NCI-H2171 treated with DMSO at 0.1 percent for 48 hours (cell line): ENCODE measurements around the gene PDZD2.
"Not testable (repeated sequence)": the region's sequence is repeated elsewhere in the genome, so short reads cannot be mapped to it uniquely, and the experiment has no call there.

Source experiments
- DNase-seq: peaks from one replicate; lab custom pipeline; 2025; lab: John Stamatoyannopoulos, UW

The PDZD2 gene

DNA sequence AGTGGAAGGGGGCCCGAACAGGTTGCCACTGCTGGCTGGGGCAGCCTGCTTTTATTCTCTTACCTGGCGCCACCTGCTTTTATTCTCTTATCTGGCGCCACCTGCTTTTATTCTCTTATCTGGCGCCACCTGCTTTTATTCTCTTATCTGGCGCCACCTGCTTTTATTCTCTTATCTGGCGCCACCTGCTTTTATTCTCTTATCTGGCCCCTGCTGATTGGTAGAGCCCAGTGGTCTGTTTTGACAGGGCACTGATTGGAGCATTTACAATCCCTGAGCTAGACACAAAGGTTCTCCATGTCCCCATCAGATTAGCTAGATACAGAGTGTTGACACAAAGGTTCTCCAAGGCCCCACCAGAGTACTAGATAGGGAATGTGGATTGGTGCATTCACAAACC is 52.5 kb downstream of the PDZD2 start:
- DNase-seq = not testable (repeated sequence)

DNA sequence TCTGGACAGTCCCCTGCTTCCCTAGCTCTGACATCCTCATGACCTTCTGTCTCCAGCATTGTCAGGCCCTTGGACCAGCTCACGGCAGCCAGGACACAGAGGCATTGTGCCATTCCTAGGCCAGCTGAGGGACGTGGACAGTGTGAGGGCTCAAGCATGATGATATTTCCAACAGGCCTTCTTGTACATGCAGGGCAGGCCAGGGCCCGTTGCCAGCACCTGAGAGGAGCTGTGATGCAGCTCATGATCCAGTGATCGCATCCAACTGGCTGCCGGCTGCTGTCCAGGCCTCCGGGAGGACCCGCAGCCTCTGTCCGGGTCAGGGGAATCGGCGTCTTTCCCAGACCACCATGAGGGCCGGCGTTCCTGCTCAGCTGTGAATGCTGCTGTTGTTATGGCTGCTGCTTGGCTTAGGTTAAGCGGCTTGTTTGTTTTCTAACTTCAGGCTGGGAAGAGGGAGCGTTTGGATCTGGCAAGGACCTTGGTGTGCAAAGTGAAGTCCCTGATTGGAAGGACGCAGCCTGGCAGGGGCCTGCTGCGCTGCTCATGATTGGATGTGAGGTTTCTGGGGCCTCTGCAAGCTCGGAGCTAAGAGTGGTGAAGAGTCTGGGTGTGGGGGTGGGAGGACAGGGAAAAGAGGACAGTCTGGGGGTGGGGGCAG is 53.8 kb downstream of the PDZD2 start:
- DNase-seq = no peak

DNA sequence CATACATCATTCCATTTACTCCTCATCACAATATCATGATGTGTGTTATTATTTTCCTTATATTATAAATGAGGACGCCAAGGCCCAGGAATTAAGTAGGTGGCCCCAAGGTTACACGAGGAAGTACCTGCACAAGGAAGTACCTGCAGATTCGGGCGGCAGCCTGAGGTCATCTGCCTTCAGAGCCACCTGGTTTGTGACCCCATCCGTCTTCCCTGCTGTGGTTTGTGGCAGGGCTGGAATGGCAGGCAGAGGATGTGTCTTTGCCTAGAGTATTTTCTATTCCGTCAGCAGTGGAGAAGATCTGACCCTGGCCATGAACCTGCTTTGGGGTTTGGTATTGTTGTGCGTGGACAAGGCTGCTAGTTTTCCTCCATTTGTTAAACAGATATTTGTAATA is 59.7 kb downstream of the PDZD2 start:
- no peak for DNase-seq

DNA sequence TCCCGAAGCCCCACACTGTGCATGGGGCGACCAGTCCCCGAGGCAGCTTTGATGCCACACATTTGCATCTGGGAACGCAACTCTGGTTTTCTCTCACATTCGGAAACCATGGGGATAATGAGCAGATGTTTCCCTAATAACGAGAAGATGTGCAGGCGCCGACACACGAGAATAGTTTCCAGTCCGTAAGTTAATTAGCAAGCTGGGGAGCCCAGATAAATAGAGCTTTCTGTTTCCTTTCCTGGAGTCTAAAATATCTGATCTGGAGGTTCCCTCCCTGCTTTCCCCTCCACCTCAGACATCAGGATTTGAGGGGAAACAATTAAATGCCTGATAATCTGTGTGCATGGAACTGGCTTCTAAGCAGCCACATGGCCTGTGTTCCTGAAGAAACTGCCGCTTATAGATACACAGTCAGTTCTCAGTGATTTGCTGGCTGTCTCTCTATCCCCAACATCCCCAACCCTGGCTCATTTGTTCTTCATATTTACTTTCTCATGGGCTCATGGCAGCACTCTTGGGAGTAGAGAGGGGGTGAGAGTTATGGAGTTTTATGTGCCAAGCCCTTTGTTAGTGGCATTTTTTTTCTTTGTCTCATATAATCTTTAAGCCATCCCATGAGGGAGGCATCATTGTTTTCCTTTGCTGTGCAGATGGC is 62.8 kb downstream of the PDZD2 start:
- DNase-seq = peak; percentile 52

DNA sequence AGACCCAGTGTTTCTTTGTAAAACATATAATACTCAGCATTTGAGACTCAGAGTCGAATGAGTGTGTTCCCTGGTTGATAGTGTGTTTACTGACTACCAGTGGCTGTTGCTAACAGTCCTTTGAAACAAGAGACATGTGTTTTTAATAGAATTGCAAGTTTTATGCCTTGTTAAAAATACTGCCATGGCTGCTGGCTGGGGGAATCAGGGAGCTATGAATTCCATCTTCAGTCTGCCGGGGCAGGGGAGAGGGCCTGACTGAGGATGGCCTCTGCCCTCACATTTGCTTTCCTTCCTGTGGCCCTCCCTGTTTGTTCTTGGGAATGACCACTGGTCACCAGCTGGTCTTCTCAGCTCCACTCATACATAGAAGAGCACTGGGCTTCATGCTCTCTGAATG is 63.8 kb downstream of the PDZD2 start:
- DNase-seq = no peak

DNA sequence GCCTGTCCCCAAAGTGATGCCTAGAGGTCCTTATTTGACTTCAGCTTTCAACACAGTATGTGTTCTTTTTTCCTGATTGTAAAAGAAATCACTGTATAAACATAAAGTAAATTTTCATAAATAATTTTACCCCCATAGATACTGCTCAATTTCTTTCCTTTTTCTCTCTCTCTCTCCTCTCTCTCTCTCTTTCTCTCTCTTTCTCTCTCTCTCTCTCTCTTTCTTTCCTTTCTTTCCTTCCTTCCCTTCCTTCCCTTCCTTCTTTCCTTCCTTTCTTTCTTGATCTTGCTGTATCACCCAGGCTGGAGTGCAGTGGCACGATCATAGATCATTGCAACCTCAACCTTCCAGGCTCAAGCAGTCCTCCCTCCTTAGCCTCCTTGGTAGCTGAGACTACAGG is 64.8 kb downstream of the PDZD2 start:
- DNase-seq = no peak

DNA sequence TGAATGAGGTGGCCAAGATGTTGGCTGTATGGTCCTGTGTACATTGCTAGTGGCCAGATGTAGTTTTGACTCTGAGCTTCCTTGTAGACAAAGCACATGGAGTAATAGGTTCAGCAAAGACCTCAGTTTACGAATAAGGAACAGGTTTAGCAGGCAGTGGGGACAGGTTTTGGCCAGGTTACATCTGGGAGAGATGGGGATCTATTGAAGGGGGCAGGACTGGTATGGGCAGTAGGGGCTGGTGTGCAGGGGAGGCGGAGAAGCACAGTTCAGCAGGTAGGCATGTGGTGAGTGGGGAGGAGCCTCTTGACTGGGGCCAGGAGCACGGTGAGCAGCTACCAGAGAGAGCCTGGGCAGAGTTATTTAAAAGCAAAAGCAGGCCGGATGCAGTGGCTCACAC is 67.3 kb downstream of the PDZD2 start:
- no peak for DNase-seq

DNA sequence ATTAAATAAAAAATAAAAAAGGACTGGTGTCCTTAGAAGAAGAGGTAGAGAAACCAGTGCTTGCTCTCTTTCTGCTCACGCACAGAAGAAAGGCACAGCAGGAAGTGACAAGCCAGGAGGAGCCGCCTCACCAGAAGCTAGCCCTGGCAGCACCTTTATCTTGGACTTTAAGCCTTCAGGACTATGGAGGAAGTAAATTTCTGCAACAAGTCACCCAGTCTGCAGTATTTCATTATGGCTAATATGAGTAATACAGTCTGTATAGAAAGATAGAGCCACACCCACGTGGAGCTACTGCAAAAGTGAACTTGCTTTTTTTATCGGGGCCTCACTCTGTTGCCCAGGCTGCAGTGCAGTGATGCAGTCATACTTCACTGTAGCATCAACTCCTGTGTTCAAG is 68.4 kb downstream of the PDZD2 start:
- no peak for DNase-seq

DNA sequence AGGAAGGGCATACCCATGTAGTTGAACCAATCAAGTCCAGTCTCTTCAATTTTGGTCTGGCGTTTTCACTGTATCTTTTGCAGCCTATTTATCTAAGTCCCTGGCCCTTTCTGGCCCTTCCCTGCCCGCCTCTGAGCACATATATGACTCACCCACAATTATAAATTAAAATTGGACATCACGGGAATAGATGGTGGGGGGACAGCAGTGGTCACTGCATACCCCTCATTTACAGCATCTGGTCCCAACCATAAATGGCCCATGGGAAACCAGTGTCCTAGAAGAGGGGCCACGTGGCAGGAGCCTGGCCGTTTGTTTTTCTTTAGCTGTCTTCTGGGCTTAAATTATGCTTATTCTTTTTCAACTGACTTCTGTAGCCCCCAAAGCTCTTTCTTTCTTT is 69.2 kb downstream of the PDZD2 start:
- DNase-seq = no peak

DNA sequence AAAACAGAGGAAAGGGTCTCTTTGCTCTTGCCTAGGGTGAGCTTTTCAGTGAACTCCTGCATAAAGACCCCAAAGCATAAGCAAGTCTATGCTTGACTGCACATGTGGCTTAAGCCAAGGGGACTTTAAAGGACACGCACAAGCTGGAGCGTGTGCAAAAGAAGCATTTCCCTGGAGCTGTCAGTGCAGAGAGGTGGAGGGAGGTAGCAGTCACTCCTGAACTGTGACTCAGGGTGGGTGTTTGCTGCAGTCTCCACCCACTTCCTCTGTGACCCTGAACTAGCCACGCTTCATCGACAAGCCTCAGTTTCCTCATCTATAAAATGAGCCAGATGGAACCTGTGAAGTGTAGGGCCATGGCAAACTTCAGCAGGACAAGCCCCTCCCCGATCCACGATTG is 72.4 kb downstream of the PDZD2 start:
- no peak for DNase-seq

DNA sequence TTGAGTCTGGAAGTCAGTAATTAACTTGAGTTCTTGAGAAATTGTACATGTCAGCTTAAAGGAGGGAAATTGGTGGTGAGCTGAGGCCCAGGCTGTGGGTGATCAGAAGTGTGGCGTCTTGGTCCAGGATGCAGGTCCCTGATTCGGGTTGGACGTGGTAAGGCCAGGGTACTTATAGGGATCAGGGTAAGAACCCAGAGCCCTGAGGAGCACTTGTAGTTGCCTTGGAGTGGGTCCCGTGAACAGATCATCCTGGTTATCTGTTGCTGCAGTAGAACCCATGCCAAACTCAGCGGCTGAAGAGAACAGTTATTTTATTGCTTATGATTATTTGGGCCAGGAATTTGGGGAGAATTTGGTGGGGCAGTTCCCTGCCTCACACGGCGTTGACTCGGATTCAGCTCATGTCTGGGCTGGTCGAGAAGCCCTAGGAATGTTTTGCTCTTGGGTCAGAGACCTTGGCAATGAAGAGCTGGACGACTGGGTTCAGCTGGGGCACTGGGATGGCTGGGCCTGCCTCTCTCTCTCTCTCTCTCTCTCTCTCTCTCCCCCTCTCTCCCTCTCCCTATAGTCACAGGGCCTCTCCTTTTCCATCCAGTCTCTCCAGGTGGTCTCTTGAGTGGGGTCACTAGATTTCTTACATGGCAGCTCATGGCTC is 73.1 kb downstream of the PDZD2 start:
- no peak for DNase-seq

DNA sequence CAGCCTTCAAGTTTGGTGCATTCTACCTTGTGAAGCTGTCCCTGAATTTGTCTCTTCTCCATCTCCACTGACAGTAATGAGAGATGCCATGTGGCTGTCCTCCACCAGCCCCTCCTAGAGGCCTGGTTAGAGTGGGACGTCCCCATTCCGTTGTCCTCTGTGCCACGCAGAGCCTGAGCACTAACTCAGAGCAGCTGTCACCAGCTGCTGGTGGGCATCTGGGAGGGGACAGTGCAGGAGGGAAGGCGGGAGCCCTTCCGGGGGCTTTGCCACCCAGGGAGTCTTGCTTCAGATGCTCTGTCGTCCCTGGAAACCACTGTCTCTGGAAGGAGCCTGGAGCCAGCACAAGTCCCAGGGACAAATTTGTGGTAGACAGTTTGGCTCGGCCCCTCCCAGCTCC is 78.6 kb downstream of the PDZD2 start:
- DNase-seq = no peak

DNA sequence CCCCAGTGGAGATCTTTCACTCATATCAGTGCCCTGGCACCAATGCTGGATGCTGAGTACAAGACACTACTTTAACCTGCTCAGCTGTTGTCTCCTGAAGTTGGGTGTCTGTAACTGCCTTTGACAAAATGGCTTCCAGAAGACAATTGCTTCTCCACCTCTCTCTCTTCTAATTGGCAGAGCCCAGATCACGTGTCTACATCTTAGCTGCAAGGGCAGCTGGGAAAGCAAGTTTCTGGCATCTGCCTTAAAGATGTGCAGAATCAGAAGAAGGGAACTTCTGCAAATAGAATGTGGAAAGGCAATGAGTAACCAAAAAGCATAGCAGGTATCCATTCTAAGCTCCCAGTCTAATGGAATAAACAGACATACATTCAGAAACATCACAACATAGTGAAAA is 81.1 kb downstream of the PDZD2 start:
- peak; percentile 12 for DNase-seq

DNA sequence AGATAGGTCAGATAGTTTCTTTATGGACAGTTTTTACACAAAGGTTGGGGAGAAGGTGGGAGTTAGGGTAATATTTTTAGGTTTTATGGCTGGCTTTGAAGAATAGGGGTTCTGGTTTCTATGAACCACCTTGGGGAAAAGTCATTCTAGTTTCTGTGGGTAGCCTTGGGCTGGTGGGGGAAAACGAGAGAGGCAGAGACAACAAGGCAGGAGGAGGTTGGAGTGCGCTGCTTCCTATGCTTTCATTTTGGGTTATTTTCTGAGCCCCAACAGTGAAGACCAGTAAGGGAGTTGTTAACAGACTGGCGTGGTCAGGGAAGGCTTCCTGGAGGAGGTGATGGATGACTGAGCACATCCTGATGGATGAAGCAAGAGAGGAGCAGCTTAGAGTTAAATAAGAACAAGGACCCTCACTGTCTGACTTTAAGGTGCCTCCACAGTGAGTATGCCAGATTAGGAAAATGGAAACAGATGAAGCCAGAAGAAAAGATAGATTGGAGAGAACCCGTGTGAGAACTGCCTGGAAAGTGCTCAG is 81.9 kb downstream of the PDZD2 start:
- no peak for DNase-seq

DNA sequence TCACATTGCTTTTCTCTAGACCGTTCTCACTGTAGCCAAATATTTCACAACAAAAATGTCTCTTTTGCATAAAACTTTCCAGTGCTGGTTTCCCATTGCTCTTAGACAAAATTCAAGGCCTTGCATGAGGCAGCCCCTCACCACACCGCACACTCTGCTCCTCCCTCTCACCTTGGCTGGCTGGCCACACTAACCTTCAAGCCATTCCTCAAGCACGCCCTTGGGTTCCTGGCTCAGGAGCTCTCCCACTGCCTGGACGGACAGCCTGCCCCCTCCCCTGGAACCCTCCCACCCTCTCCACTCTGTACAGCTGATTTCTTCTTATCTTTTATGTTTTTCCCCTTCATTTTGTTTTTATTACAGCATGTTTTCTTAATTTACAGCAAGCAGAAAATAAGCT is 83.2 kb downstream of the PDZD2 start:
- DNase-seq = no peak

DNA sequence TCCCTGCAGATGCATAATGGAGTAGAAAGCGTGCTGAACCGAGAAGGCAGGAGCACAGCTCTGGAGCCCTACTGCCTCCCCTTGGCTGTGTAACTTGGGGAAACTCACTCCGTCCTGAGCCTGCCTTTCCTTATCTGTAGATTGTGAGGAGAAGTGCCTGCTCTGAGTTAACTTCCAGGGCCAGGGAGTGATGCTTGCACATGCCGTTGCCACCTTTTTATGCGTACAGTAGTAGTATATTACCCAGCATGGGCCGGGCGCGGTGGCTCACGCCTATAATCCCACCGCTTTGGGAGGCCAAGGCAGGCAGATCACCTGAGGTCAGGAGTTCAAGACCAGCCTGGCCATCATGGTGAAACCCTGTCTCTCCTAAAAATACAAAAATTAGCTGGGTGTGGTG is 87.1 kb downstream of the PDZD2 start:
- DNase-seq = no peak

DNA sequence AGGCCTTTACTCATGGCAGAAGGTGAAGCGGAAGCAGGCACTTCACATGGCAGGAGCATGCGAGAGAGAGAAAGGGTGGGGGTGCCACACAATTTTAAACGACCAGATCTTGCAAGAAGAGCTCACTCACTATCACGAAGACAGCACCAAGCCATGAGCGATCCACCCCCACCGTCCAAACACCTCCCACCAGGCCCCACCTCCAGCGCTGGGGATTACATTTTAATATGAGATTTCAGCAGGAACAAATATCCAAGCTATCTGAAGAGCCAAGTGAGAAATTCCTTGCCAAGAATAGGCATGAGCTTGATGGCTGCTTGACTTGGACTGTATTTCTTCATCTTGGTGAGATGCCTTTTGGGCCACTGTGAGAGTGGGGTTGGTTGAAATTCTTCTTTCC is 88.0 kb downstream of the PDZD2 start:
- DNase-seq = no peak

DNA sequence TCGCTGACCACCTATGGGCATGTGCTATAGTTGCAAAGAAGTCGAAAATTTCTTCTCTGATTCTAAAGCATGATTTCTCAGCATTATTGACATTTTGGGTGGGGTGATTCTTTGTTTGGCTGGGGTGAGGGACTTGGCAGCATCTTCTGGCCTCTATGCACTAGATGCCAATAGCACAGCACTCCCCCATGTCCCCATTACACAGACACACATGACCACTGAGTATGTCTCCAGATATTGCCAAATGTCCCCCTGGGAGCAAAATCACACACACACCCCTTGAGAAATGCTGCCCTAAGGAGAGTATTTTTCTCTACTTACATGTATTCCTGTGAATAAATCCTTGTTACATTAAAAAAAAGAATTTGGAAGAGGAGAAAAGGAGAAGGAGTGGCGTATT is 89.1 kb downstream of the PDZD2 start:
- DNase-seq = no peak

DNA sequence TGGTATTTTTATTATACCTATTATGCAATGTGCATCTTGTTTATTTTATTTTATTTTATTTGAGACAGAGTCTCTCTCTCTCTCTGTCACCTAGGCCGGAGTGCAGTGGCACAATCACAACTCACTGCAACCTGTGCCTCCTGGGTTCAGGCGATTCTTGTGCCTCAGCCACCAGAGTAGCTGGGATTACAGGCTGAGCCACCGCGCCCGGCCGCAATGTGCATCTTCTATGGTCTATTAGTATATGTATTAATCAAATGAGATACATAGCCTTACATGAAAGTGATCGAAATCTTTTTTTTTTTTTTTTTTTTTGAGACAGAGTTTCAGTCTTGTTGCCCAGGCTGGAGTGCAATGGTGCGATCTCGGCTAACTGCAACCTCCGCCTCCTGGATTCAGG is 89.9 kb downstream of the PDZD2 start:
- DNase-seq = not testable (repeated sequence)

DNA sequence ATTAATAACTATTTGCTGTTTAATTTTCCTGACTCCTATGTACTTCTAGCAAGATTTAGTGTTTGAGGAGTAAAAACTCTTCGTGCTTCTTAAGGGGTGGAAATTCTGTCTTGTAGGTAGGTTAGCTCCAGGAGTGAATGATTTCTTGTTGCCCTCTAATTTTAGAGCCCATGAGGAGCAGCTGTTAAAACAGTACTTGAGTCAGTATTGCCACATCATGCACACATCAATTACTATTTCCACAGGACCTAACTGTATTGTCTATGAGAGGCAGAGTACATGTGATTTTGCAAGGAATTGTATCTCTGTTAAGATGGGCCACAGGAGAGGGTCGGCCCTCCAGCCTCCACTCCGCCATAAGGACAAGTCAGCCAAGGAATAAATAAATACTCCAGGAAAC is 91.2 kb downstream of the PDZD2 start:
- no peak for DNase-seq

DNA sequence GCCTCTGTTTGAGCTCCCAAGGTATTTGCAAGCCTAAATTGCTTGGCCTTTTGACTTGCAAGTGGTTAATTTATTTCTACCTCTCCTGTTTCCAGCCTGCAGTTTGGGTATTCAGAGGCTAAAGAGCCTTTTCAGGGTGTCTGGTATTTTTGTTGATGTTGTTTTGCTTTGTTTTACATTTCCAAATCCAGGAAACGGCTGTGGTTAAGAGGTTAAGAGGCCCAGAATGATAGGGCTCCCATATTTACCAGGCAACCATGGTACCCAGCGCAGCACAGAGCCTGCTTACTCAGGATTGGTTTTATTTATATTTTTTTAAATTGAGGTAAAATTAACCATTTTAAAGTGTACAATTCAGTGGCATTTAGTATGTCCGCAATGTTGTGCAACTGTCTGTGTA is 92.1 kb downstream of the PDZD2 start:
- no peak for DNase-seq

DNA sequence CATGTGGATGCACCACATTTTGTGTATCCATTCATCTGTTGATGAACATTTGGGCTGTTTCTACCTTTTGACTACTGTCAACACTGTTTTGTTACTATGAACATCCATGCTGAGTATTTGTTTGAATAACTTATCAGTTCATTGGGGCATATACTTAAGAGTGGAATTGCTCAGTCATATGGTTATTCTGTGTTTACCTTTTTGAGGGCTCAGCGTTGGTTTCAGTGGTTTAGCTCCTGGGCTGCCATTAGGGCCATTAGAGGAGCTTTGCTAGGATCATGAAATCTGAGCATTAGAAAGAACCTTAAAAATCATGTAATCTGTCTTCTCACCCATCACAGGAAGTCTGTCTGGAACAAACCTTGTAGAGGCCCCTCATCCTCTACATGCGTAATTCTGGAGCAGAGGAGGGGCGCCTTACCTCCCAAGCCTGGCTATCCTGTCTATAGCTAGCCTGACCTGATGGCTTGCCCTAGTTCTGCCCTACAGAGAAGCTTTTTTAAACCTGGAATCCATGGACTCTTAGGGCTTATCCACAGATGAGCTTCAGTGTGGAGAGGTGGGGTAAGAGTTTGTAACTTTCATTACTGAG is 92.9 kb downstream of the PDZD2 start:
- DNase-seq = no peak

DNA sequence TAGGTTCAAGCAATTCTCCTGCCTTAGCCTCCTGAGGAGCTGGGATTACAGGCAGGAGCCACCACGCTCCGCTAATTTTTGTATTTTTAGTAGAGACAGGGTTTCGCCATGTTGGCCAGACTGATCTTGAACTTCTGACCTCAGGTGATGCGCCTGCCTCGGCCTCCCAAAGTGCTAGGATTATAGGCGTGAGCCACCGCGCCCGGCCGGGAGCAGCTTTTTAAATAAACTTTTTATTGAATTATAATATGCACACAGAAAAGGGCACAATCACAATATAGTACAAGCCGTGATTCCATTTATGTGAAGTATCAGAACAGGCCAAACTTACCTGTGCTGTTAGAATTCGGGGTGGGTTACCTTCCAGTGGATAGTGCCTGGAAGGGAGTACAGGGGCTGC is 93.9 kb downstream of the PDZD2 start:
- not testable (repeated sequence) for DNase-seq
